ENCODE results near the gene NXPE3. TPM values are rescaled to one million over a fixed set of nuclear protein-coding genes. Genes with fewer than 3 reads are reported as not detected.

Gene NXPE3
- total RNA-seq: 12.8 and 14.0 TPM in 2 replicates

DNA sequence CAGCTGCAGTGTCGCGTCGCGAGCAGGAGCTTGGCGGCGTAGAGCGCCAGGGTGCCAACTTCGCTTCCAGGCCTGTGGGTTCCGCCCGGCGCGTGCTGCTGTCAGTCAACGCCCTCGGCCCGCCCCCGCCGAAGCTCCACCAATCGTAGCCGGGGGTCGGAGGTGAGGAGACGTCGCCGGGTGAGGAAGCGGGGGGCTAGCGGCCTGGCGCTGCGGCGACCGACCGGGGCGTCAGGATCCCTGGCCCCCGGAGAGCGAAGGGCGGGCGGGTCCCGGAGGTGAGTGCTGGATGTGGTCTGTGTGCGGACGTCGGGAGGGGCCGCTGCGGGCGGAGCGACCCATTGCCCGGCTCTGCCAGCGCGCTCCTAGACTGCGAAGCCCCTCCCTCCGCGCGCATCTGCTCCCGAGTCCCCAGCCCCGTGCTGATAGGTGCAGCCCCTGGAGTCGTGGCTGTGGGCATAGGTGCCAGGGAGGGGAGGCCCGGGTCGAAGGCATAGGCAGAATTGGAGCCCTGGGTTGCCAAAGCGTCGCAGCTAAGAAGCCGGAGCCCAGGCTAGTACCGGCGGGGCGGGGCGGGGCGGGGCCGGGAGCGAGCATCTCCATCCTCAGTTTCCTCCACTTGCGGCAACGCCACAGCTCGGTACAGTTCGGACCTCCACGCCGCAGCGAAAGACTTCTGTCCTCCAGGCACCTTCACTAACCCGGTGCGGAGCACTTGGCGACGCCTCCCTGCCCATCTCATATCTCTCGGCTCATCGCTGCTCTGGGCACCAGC, at the start of gene NXPE3:
NXPE3 (plus strand) TSS at position 165 of the 775 bp plus-strand sequence. CDS start 6,386 bp downstream, outside the sequence.

DNA sequence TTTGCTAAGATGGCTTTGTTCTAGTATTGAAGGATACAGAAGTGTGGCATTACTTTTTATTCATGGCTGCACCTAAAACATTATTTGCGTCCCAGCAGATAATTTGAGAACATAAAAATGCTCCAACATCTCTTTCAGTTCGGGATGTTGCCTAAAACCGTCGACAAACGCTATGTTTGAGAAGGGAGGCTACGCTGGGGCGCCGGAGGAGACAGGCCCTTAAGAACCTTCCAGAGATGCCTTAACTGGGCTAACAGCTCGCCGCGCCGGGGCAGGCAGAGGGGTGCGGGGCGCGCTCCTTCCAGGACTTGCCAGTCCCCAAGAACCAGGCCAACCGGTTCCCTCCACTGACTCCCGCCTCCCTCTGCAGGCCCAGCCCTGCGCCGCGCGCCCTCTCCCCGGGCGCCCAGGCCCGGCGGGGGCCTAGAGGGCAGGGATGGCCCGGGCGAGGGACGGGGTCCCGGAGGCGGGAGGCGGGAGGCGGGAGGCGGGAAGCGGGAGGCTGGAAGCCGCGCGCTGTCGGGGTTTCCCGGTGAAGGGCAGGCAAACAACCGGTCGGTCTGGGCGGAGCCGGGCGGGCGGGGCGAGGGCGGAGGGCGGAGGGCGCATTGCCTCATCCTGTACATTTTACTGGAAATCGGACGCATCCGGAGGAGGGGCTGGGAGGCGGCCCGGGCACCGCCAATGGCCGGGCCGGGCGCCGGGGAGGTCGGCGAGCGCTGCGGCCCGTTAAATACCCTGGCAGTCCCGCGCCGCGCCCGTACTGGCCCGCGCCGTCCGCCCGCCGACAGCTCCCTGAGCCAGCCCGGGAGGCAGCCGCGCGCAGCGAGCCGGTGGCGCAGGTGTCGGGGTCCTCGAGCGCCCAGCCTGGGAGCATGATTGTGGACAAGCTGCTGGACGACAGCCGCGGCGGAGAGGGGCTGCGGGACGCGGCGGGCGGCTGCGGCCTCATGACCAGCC, 70.0 kb downstream of the NXPE3 start, which contains the start of gene NFKBIZ:
NFKBIZ (plus strand) TSS at position 761 of the 960 bp plus-strand sequence; CDS start at position 876, 115 bp downstream.

Other genes with a start within 250 kb of the NXPE3 start
- 18.8 and 22.6 TPM in 2 replicates for gene TRMT10C, start 217.3 kb upstream of the NXPE3 start, total RNA-seq
- gene PCNP, start 205.0 kb upstream of the NXPE3 start, total RNA-seq: 36.4 and 48.8 TPM in 2 replicates
- gene ZBTB11, start 102.1 kb upstream of the NXPE3 start, total RNA-seq: 8.7 and 9.7 TPM in 2 replicates
- 1,646 and 2,131 TPM in 2 replicates for gene RPL24, start 92.5 kb upstream of the NXPE3 start, total RNA-seq
- gene CEP97, start 54.6 kb upstream of the NXPE3 start, total RNA-seq: 3.4 and 4.3 TPM in 2 replicates
- gene NFKBIZ, start 70.3 kb downstream of the NXPE3 start, total RNA-seq: 18.4 and 52.0 TPM in 2 replicates